NCI-H82 treated with DMSO at 0.1 percent for 48 hours (cell line): ENCODE measurements around the gene VGLL3.
"Not testable (repeated sequence)": the region's sequence is repeated elsewhere in the genome, so short reads cannot be mapped to it uniquely, and the experiment has no call there.

Experiments
- DNase-seq: peaks from one replicate; lab custom pipeline; 2025; ENCODE audit not compliant: unreplicated experiment; lab: John Stamatoyannopoulos, UW

Gene VGLL3

GRCh38 chr3:86989611-86990010 lies 1.3 kb downstream of the VGLL3 start:
- DNase-seq: no peak

DNA sequence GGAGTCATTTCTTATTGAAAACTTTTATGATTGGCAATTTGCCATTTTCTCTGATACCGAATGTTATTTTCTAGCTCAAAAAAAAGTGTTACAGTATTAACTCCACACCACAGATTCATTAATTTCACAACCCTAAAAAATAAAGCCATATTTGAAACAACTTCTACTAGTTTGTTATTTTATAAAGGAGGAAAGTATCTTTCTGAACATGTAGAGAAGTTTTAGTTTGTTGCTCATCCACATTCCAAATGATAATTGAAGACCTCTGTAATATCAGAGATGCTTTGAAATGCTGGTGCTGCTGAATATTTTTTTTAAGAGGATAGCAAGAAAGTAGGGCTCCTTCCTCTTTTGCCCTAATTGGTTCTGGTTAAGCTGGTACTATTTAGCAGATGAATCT lies 1.9 kb downstream of the VGLL3 start:
- DNase-seq: no peak

- no peak for DNase-seq
Measured at GRCh38 chr3:86988235-86988634, 2.7 kb downstream of the VGLL3 start.

DNA sequence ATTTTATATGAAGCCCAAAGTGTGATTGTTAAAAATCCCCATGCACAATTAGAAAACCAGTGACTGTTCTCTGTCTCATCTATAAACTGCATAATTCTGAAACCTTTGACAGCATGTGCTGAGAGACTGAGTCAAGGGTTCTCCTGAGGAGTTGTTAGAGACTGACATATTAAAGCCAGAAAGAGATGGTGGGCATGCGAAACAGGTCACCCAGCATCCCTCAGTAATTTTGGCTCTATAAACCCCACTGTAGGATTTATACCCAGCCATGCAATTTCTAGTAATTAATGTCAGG lies 3.6 kb downstream of the VGLL3 start:
- DNase-seq: no peak

DNA sequence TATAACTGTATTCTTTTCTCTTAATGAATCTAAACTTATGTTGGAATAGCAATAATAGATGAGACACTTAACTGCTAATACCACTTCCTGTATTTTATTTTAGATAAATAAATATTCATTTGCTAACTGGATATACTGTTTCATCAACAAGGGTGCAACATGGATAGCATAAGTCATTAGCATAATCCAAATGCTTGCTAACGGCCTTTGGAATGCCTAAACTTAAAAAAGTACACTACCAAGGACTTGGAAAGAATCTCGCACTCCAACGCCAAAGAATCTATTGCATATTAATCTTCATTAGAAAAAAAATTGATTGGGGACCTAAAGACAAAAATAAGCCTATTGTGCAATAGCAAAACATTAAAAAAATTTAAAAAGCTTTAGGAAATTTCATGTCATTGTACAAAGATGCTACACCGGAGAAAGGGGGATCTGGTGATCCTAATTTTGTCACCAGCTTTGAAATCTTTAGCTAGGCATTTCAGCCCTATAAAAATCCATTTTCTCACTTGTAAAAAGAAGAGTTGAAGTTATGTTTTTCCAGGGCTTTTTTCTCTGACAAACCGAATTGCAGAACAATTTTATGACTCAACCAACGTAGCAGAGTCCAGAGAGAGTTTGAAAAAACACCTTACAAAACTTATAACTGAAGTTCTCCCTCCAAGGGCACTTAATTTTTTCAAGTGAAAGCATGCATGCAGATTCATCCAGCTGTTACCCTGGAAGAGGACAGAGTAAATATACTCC lies 4.1 kb downstream of the VGLL3 start:
- no peak for DNase-seq

DNA sequence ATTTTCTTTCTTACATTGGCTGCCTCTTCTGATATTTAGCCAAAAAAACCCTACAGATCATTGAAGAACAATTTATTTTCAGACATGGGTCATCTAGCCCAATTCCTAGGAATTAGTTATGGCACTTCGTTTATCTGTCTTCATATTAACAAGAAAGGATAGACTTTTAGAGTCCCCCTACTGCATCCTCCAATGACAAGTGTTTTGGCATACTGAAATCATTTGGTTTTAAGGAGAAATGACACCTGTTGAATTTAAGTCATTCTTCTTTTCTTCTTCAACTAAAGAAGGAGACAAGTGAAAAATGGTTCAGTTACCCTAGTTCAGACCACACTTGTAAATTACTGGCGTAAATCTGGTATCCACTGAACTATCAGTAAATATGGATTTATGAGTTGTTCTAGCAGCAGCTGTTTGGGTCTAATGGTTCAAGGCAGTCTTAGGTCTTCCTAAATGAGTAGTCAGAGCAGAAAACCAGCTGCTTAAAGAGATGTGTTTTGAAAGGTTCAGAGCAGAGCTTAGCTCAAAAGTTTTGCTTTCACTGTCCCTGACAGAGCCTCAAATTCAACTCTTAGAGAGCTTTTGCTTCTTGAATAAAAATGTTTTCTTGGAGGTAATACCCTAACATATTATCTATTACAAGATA lies 5.6 kb downstream of the VGLL3 start:
- no peak for DNase-seq

DNA sequence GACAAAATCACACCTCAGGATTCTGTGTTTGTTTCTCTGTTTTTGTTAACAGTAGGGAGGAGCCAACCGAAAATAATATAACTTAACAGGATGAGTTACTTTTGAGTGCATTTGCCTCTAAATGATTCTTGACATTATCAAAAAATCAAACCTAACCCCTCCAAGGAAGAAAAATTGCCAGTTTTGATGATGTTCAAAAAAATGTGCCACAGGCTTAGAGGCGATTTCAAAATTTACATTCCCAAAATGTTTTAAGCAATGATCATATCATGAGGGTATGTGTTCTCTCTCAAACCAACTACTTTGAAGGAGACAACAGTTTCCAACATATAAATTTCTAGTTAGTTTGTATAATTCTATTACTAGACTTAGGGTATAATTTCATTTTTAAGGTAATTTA lies 6.7 kb downstream of the VGLL3 start:
- no peak for DNase-seq

DNA sequence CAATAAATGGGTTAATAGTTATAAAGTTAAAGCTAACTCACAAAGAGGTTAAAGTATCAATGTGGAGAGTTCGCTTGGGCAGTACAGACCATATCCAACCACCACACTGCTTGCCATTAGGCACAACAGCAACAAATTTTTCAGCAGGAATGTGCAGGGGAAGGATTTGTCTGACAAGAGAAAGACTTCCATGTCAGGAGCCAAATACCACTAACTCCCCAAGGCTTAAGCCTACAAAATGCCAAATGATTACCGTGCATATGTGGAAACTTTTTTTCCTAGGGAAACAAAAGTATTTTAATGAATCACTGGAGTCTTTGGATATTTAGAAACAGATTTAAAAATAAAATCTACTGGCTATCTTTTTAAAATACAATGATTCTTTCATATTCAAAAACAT lies 8.1 kb downstream of the VGLL3 start:
- DNase-seq: no peak

GRCh38 chr3:86978111-86978551 lies 12.8 kb downstream of the VGLL3 start:
- DNase-seq: no peak

DNA sequence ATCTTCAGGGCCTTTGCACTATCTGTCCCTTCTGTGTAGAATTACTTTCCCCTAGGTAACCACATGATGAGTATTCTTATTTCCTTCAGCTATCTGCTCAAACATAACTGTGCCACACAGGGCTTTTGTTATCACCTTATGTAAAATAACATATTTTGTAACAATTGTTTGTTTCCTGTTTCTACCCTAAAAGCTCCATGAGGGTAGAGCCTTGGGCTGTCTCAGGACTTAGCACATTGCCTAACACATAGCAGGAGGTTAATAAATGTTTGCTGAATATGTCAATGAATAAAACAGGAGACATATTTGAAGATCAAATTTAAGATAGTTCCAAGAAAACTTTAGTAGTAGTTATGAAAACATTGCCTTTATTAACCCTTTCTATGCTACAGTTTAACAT lies 14.7 kb downstream of the VGLL3 start:
- no peak for DNase-seq

DNA sequence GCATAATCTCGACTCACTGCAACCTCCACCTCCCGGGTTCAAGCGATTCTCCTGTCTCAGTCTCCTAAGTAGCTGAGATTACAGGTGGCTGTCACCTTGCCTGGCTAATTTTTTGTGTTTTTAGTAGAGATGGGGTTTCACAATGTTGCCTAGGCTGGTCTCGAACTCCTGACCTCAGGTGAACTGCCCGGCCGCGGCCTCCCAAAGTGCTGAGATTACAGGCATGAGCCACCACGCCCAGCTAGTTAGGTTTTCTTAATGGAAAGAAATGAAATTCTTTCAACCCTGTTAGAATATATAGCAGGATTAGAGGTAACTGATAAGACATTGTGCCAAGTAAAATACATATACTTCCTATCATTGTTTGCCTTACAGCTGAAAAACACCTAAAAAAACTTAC lies 16.8 kb downstream of the VGLL3 start:
- not testable (repeated sequence) for DNase-seq

- no peak for DNase-seq
Measured at GRCh38 chr3:86973440-86973839, 17.5 kb downstream of the VGLL3 start.

- DNase-seq: no peak
Measured at GRCh38 chr3:86969500-86970189, 21.3 kb downstream of the VGLL3 start.

DNA sequence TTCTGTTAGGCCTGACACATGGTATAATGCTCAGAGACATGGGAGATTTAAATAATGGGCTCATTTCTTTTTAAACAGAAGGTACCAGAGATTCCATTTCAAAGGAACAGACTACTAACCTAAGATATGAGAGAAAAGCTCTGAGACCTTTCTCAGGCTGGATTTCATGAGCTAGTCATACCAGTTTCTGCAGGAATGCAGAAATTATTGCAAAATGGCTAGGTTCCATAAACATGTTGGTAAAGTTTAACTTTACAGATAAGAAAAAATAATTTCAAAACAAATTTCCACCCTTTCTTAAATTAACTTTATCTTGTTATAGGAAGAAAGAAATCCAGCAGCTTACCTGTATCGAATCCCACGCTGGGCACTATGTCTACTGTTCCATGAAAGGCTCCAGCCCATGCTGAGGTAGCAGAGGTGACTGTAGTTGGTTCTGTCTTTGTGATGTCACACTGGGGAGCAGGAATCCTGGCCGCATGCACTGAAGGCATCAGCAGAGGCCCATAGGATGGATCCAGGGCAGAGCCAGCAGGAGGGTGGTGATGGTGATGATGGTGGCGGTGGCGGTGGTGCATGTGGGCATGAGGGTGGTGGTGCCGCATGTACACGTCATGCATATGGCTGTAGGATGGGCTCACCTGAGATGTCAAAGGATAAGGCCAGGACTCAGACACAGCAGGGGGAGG lies 22.6 kb downstream of the VGLL3 start:
- no peak for DNase-seq

DNA sequence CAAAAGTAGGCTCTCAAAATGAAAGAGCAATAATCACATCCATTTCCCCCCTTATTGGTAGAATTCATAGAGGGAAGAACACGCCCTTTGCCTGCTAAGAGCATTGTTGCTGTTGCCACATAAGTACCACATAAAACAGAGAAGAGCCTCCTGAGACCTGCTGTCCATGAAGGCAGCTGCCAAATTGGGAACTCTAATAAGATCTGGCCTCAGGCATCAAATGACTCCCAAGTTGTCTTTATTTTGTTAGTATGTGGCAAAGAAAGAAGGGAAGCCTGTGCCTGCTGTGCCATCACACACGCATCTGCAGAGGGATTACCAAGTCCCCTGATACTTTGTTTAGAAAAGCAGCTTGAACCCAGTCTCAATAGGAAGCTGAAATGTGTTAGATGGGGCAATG lies 23.9 kb downstream of the VGLL3 start:
- no peak for DNase-seq

GRCh38 chr3:86965166-86965565 lies 25.8 kb downstream of the VGLL3 start:
- no peak for DNase-seq

DNA sequence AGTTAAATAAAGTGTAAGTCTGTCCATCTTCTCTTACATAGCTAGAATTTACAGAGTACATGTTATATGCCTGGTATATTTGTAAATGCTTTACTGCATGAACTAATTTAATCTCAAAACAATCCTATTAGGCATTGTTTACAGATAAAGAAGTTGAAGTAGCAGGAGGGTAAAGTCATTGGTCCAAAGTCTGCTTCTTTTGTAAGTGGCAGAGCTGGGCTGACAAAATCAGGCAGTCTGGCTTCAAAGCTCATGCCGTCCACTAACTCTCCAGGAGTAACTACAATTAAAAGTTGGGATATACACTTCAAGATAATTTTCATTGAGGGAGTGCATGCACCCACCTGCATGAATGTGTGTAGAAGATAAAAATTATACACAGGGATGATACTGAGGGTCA lies 27.3 kb downstream of the VGLL3 start:
- DNase-seq: no peak

DNA sequence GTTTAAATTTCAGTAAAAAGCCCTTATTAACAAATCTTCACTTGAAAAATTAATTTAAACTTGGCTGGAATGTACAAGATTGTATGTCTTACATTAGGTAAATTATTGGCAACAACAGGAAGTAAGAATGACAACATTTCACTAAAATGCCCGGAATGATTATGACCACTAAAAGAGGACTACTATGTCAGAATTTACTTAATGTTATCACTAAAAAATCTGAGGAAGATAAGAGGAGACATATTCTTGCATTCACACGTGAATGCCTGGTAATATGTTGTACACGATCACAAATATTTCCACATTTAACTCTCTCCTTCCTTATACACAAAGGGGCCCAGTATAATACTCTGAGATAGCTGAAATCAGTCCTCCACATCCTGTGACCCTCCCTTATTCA lies 29.7 kb downstream of the VGLL3 start:
- no peak for DNase-seq

DNA sequence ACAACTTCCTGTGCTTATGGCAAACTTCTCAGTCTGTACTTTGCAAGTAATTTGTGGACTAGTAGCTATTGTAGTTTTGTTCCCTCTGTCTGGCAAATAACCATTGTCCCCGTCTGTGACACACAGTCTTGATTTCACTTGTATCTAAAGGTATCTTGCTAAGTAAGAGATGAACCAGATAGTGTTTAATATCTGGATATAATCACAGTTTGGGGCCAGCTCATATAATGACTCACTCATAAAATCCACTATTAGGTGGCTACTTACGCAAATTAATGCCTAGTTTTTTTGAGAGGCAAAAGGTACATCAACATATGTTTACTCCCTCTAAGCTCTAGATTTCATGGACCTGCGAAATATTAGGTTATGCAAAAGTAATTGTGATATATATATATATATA lies 30.4 kb downstream of the VGLL3 start:
- no peak for DNase-seq

DNA sequence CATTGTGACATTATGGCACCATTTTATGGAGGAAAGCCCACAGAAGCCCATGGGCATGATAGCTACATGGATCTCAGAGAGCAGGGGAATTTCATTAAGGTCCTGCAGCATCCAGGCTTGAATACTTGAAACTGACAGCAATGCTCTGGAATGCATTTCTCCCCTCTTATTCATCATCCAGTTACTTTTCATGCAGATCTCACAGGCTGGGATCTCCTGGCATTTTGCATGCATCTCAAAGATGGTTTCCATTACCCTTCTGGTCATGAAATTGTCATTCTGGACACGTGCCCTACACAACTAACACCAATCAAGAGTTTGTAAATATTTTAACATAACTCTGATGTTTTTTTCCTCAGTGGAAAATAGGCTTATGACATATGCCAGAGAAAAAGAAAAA lies 32.4 kb downstream of the VGLL3 start:
- no peak for DNase-seq

- DNase-seq: no peak
Measured at GRCh38 chr3:86954747-86955146, 36.2 kb downstream of the VGLL3 start.

DNA sequence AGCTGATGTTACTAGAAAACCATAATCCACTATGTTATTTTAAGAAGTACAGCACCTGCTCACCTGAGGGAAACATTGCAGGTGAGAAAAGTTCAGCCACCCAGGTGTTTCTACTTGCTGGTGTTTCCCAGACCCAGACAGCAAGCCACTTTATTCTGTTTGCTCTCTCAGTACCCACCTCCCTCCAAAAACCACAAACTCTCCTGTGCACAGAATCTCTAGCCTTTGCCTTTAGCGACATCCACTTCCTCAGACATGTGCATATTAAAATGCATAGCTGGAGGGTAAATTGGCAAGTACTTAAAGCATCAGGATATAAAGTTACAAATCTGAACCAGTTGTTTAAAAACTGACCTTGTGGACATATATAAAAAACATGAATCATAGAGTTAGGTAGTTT lies 36.7 kb downstream of the VGLL3 start:
- DNase-seq: no peak
